K562 (cell line): ENCODE data around the gene WDR45B. TPM values are rescaled to one million over a fixed set of nuclear protein-coding genes. Genes with fewer than 3 reads are reported as not detected.
A peak's percentile ranks its signal among the peaks of the same experiment; 100 is the strongest.

Experiments
- ADNP ChIP-seq: fragments of 200-800 bp; sonication (Bioruptor generic); IDR thresholded peaks from 2 replicates; pipeline ENCODE4 v1.6.1; 2016; ENCODE audit warnings: missing genetic modification characterization, missing compliant biosample characterization
- DMBX1 ChIP-seq: fragments of 250-450 bp; sonication (Bioruptor Pico); IDR thresholded peaks from 2 replicates; pipeline ENCODE4 v1.8.0; 2022; ENCODE audit warnings: inconsistent platforms, mild to moderate bottlenecking, moderate library complexity, borderline replicate concordance
- GTF2F1 ChIP-seq: IDR thresholded peaks from 2 replicates; pipeline ENCODE4 v1.6.1; 2011; ENCODE audit warnings: low read depth, low read length, improper control_type of control experiment
- MAFF ChIP-seq: IDR thresholded peaks from 2 replicates; pipeline ENCODE4 v1.6.1; 2012; ENCODE audit warnings: low read length, improper control_type of control experiment
- MAFG ChIP-seq: fragments of 450-650 bp; conservative IDR thresholded peaks from 2 replicates; pipeline ENCODE4 v1.6.1; 2016; ENCODE audit warnings: missing genetic modification characterization, missing compliant biosample characterization
- MAX ChIP-seq: sonication (generic); formaldehyde crosslinking; IDR thresholded peaks from 2 replicates; pipeline ENCODE4 v1.9.0; 2022; ENCODE audit warnings: mild to moderate bottlenecking, missing genetic modification reagents
- MECOM ChIP-seq: fragments of 250-450 bp; sonication (Bioruptor Pico); IDR thresholded peaks from 2 replicates; pipeline ENCODE4 v1.8.0; 2022; ENCODE audit warnings: inconsistent platforms
- MXI1 ChIP-seq: IDR thresholded peaks from 2 replicates; pipeline ENCODE4 v1.6.1; 2011; ENCODE audit warnings: low read depth, mild to moderate bottlenecking, improper control_type of control experiment, low read length
- PHF20 ChIP-seq: fragments of 450-650 bp; IDR thresholded peaks from 2 replicates; pipeline ENCODE4 v1.6.1; 2018; ENCODE audit not compliant: partially characterized antibody
- PML ChIP-seq: IDR thresholded peaks from 2 replicates; pipeline ENCODE4 v1.6.1; 2012; ENCODE audit warnings: low read length, inconsistent platforms
- POLR2A ChIP-seq: fragments of 450-650 bp; conservative IDR thresholded peaks from 2 replicates; pipeline ENCODE4 v1.6.1; 2016
- POLR2AphosphoS5 ChIP-seq: IDR thresholded peaks from 2 replicates; pipeline ENCODE4 v1.6.1; 2011; ENCODE audit warnings: mild to moderate bottlenecking, low read depth, low read length, moderate library complexity; ENCODE audit not compliant: control insufficient read depth, insufficient read depth
- RHOXF2B ChIP-seq: fragments of 250-450 bp; sonication (Bioruptor Pico); conservative IDR thresholded peaks from 2 replicates; pipeline ENCODE4 v1.5.1; 2021
- SAP30 ChIP-seq: fragments of 200-600 bp; sonication (generic); IDR thresholded peaks from 2 replicates; pipeline ENCODE4 v1.6.1; 2012; ENCODE audit warnings: borderline replicate concordance, low read depth, mild to moderate bottlenecking, moderate library complexity, low read length, control low read depth, inconsistent platforms; ENCODE audit not compliant: insufficient read depth, poor library complexity, severe bottlenecking
- SMARCA4 ChIP-seq: fragments of 450-650 bp; IDR thresholded peaks from 2 replicates; pipeline ENCODE4 v1.6.1; 2016
- SRSF1 ChIP-seq: fragments of 200-400 bp; formaldehyde crosslinking; IDR thresholded peaks from 2 replicates; pipeline ENCODE4 v1.6.1; 2017; ENCODE audit warnings: mild to moderate bottlenecking, low read depth, low read length, moderate library complexity
- USF1 ChIP-seq: sonication (generic); formaldehyde crosslinking; IDR thresholded peaks from 2 replicates; pipeline ENCODE4 v1.9.0; 2022; ENCODE audit warnings: mild to moderate bottlenecking, missing genetic modification reagents
- ZC3H4 ChIP-seq: sonication (generic); formaldehyde crosslinking; IDR thresholded peaks from 2 replicates; pipeline ENCODE4 v1.9.0; 2021; ENCODE audit warnings: missing genetic modification reagents, borderline replicate concordance
- ZNF24 ChIP-seq: fragments of 450-650 bp; IDR thresholded peaks from 2 replicates; pipeline ENCODE4 v1.6.1; 2016
- ZNF324 ChIP-seq: fragments of 250-450 bp; sonication (Bioruptor Pico); IDR thresholded peaks from 2 replicates; pipeline ENCODE4 v1.4.0; 2020; ENCODE audit warnings: mild to moderate bottlenecking
- polyA plus RNA-seq, 8 experiments: library from polyadenylated mRNA; depleted of rRNA in 4 of 8; stranded (reverse) in 5 of 8; unstranded in 3 of 8; fragments of >200 nt; fragmentation: Nextera tagmentation in 2 of 8; fragmentation: Illumina TruSeq in 1 of 8; extraction: Ambion mirVana in 2 of 8; extraction: Trizol in 1 of 8; gene quantifications; 2 replicates each; pipeline versions ENCODE4 v1.2.1 to v1.2.3, GENCODE V29; 2011 to 2014; ENCODE audit warnings: inconsistent platforms in 1 of 8, missing spikeins in 1 of 8
- total RNA-seq, 7 experiments: library from RNA; depleted of rRNA in 6 of 7; stranded (reverse); fragments of >200 nt in 6 of 7; fragmentation: Illumina TruSeq in 2 of 7; extraction: Trizol in 2 of 7; gene quantifications; 2 replicates each; pipeline versions ENCODE4 v1.2.1 to v1.2.3, GENCODE V29; 2011 to 2021; ENCODE audit warnings: low replicate concordance in 1 of 7
- TF ChIP-seq, protein P1 (sequence below): fragments of 450-650 bp; IDR thresholded peaks from 2 replicates; pipeline ENCODE4 v1.6.1; 2016; ENCODE audit warnings: low read depth

Gene WDR45B
- total and polyA plus RNA-seq, 9 of the 15 experiments (the other 6 are each of a cell fraction or from before 2014, with no cell fraction given) = 0.72 to 74.4 (median 35.9) TPM

DNA sequence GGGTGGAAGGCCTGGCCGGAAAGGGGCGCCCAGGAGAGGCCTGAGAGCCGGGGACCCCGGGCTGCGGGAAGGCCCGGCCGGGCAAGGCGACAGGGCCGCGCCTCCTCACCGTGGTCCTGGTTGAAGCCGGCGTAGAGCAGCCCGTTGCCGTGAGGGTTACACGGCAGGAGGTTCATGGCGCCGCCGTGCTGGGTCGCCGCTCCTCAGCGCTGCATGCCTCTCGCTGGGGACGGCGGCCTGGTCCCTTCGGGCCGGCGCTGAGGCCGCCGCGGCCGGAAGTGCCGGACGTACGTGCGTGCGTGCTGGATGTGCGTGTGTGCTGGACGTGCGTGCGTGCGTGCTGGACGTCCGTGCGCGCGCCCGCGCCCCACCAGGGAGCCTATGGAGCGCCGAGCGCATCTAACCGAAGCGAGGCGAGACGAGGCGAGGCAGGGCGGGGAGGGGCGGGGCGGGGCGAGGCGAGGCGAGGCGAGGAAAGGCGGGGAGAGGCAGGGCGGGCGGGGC is at the start of gene WDR45B (continued):
- TF ChIP-seq, protein P1, sequence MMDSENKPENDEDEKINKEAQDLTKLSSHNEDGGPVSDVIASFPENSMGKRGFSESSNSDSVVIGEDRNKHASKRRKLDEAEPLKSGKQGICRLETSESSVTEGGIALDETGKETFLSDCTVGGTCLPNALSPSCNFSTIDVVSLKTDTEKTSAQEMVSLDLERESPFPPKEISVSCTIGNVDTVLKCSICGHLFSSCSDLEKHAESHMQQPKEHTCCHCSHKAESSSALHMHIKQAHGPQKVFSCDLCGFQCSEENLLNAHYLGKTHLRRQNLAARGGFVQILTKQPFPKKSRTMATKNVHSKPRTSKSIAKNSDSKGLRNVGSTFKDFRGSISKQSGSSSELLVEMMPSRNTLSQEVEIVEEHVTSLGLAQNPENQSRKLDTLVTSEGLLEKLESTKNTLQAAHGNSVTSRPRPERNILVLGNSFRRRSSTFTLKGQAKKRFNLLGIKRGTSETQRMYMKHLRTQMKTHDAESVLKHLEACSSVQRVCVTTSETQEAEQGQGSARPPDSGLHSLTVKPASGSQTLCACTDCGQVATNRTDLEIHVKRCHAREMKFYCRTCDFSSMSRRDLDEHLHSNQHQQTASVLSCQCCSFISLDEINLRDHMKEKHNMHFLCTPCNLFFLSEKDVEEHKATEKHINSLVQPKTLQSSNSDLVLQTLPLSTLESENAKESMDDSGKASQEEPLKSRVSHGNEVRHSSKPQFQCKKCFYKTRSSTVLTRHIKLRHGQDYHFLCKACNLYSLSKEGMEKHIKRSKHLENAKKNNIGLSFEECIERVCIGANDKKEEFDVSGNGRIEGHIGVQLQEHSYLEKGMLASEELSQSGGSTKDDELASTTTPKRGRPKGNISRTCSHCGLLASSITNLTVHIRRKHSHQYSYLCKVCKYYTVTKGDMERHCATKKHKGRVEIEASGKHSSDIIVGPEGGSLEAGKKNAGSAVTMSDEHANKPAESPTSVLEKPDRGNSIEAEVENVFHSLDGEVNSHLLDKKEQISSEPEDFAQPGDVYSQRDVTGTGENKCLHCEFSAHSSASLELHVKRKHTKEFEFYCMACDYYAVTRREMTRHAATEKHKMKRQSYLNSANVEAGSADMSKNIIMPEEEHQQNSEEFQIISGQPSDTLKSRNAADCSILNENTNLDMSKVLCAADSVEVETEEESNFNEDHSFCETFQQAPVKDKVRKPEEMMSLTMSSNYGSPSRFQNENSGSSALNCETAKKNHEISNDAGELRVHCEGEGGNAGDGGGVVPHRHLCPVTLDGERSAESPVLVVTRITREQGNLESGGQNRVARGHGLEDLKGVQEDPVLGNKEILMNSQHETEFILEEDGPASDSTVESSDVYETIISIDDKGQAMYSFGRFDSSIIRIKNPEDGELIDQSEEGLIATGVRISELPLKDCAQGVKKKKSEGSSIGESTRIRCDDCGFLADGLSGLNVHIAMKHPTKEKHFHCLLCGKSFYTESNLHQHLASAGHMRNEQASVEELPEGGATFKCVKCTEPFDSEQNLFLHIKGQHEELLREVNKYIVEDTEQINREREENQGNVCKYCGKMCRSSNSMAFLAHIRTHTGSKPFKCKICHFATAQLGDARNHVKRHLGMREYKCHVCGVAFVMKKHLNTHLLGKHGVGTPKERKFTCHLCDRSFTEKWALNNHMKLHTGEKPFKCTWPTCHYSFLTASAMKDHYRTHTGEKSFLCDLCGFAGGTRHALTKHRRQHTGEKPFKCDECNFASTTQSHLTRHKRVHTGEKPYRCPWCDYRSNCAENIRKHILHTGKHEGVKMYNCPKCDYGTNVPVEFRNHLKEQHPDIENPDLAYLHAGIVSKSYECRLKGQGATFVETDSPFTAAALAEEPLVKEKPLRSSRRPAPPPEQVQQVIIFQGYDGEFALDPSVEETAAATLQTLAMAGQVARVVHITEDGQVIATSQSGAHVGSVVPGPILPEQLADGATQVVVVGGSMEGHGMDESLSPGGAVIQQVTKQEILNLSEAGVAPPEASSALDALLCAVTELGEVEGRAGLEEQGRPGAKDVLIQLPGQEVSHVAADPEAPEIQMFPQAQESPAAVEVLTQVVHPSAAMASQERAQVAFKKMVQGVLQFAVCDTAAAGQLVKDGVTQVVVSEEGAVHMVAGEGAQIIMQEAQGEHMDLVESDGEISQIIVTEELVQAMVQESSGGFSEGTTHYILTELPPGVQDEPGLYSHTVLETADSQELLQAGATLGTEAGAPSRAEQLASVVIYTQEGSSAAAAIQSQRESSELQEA = no peak
- peak; percentile 88 for TF ChIP-seq SAP30
- no peak for TF ChIP-seq SRSF1
- no peak for TF ChIP-seq GTF2F1
- TF ChIP-seq PML = peak; percentile 33; the same call in 1 of the 2 replicates
- TF ChIP-seq MECOM (CRISPR knock-in tag) = no peak
- no peak for TF ChIP-seq DMBX1 (CRISPR knock-in tag)
- TF ChIP-seq PHF20 = peak; percentile 80
- no peak for TF ChIP-seq USF1 (CRISPR knock-in tag)
- TF ChIP-seq ZC3H4 (CRISPR knock-in tag) = no peak
- no peak for TF ChIP-seq MAFG (tag)
- peak; percentile 89 for TF ChIP-seq POLR2A
- TF ChIP-seq RHOXF2B (CRISPR knock-in tag) = no peak
- TF ChIP-seq SMARCA4 = no peak
- TF ChIP-seq MAFF = no peak
- no peak for TF ChIP-seq ADNP (tag)
- peak; percentile 91 for TF ChIP-seq MAX (CRISPR knock-in tag)
- TF ChIP-seq POLR2AphosphoS5 = peak; percentile 73
- TF ChIP-seq ZNF24 = no peak
- no peak for TF ChIP-seq ZNF324 (CRISPR knock-in tag)
- 0 out of 2 replicates have a peak, but pooled peaks have one; percentile 27 for TF ChIP-seq MXI1
